H1 (cell line): ENCODE measurements around the gene C6orf52.

Experiments
- EZH2 ChIP-seq: fragments of 200-600 bp; sonication (generic); IDR thresholded peaks from 2 replicates; pipeline ENCODE4 v1.7.1; 2012; ENCODE audit warnings: low read depth, mild to moderate bottlenecking, moderate library complexity, low read length, inconsistent platforms; ENCODE audit not compliant: severe bottlenecking
- MAX ChIP-seq: IDR thresholded peaks from 2 replicates; pipeline ENCODE4 v1.6.1; 2012; ENCODE audit warnings: inconsistent platforms

- TF ChIP-seq EZH2 = no peak
- peak; percentile 97 for TF ChIP-seq MAX
These were observed at the start of gene C6orf52, which contains the start of gene PAK1IP1 for GRCh38 chr6:10694302-10695085.
